GM12892 (cell line): ENCODE data around the gene PCNT. TPM values are rescaled to one million over a fixed set of nuclear protein-coding genes. Genes with fewer than 3 reads are reported as not detected.

Experiments used
- DNase-seq: peaks from one replicate; pipeline ENCODE4 v3.0.0; 2011; ENCODE audit not compliant: insufficient read length
- FAIRE-seq: peaks from 2 replicates; lab custom pipeline; 2011; peaks lifted over from hg19 to GRCh38; lab: Jason Lieb, UNC
- POLR2A ChIP-seq: IDR thresholded peaks from 2 replicates; pipeline ENCODE4 v1.6.1; 2011; ENCODE audit warnings: low read depth, low read length, control low read depth
- POLR2AphosphoS5 ChIP-seq: IDR thresholded peaks from 2 replicates; pipeline ENCODE4 v1.6.1; 2011; ENCODE audit warnings: low read depth, low read length, control low read depth
- TAF1 ChIP-seq: IDR thresholded peaks from 2 replicates; pipeline ENCODE4 v1.6.1; 2011; ENCODE audit warnings: low read depth, mild to moderate bottlenecking, control low read depth, low read length, borderline replicate concordance
- polyA plus RNA-seq: library from polyadenylated mRNA; unstranded; fragments of >200 nt; gene quantifications from one replicate; pipeline ENCODE4 v1.2.1, GENCODE V29; 2012; ENCODE audit warnings: missing spikeins, inconsistent platforms; ENCODE audit not compliant: missing spikeins

The PCNT gene, protein sequence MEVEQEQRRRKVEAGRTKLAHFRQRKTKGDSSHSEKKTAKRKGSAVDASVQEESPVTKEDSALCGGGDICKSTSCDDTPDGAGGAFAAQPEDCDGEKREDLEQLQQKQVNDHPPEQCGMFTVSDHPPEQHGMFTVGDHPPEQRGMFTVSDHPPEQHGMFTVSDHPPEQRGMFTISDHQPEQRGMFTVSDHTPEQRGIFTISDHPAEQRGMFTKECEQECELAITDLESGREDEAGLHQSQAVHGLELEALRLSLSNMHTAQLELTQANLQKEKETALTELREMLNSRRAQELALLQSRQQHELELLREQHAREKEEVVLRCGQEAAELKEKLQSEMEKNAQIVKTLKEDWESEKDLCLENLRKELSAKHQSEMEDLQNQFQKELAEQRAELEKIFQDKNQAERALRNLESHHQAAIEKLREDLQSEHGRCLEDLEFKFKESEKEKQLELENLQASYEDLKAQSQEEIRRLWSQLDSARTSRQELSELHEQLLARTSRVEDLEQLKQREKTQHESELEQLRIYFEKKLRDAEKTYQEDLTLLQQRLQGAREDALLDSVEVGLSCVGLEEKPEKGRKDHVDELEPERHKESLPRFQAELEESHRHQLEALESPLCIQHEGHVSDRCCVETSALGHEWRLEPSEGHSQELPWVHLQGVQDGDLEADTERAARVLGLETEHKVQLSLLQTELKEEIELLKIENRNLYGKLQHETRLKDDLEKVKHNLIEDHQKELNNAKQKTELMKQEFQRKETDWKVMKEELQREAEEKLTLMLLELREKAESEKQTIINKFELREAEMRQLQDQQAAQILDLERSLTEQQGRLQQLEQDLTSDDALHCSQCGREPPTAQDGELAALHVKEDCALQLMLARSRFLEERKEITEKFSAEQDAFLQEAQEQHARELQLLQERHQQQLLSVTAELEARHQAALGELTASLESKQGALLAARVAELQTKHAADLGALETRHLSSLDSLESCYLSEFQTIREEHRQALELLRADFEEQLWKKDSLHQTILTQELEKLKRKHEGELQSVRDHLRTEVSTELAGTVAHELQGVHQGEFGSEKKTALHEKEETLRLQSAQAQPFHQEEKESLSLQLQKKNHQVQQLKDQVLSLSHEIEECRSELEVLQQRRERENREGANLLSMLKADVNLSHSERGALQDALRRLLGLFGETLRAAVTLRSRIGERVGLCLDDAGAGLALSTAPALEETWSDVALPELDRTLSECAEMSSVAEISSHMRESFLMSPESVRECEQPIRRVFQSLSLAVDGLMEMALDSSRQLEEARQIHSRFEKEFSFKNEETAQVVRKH (N-terminal part only)
- polyA plus RNA-seq: 22.6 TPM

DNA sequence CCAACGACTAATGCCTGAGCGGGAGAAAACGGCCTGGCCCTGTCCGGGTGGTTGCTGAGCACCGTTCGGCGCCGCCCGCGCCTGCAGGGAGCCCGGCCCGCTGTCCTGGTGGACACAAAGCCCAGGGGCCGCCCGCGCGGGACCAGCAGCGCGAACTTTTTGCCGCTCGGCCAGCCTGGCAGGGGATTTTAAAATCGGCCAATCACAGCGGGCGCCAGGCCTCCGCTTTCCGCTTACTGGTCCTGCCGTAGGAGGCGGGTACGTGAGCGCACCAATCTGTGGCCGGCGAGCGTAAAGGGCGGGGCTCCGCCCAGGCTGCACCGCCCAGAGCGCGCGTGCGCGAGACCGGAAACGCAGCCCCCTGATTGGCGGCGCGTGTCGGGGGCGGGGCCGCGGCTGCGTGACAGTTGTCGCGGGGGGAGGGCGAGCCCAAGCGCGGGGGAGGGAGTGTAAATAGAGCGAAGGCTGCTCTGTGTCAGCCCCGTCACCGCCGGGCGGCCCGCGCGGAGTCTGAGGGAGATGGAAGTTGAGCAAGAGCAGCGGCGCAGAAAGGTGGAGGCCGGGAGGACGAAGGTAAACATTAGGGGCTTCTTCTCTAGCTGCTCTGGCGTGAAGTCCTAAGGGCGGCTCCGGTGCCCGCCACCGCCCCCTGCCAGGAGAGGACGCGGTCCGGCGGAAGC is at the start of gene PCNT, which contains the start of gene C21orf58:
TSS of gene PCNT (plus strand) at position 447 of the 680 bp plus-strand sequence. CDS start at position 520, 73 bp downstream.
TSS of gene C21orf58 (minus strand) at position 161 of the 680 bp plus-strand sequence. CDS start 1,132 bp downstream, outside the sequence.
- peak; percentile 97 for FAIRE-seq
- peak; percentile 95 for DNase-seq
- peak; percentile 63; the same call in 1 of the 2 replicates for TF ChIP-seq POLR2AphosphoS5
- peak; percentile 77 for TF ChIP-seq POLR2A
- peak; percentile 57; the same call in 1 of the 2 replicates for TF ChIP-seq TAF1

DNA sequence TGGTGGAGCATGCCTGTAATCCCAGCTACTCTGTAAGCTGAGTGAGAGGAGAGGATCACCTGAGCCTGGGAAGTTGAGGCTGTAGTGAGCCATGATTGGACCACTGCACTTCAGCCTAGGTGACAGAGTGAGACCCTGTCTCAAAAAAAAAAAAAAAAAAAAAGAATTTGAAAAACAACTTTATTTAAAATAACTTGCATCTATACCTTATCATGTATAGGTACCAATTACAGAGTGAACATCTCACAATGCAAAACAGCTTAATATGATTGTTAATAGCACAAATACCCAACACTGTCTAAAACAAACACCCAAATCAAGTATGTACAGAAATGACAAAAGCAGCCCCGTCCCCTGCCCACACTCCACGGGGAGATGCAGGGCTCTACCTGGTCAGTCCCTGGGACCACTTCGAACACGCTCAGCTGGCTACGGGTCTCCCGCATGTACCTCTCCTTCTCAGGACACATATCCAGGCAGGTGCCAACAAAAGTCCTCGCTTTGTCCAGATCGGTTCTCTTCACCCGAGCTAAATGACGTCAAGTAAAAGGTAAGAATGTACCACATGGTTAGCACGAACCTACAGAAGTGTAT is 49.1 kb upstream of the PCNT start:
- no peak for TF ChIP-seq POLR2A
- TF ChIP-seq TAF1: no peak
- no peak for TF ChIP-seq POLR2AphosphoS5
- FAIRE-seq: no peak
- DNase-seq: no peak

DNA sequence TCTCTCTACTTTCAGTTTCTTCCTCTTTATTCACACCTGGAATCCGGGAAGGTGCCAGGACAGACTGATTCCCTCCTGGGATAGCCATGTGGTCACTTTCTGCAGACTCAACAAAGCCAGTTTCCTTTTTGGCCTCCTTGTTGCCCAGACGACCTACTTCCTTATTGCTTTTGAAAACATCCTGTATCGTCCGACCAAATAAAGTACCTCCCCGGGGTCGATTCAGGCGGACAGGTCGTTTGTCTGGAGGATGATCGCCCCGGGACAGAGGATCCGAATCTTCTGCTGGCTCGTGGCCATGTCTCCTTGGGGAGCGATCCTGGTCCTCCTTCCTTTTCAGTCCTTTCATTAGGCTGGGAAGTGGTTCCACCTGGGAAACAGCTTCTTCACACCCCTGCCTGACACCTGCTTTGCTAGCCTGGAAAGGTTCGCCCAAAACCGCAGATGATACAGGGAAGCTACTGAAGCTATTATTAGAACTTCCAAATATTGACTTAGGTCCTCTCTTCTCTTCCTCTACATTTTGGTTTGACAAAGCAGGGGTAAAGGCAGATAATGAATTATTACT is 39.8 kb upstream of the PCNT start:
- DNase-seq: no peak
- no peak for FAIRE-seq
- TF ChIP-seq POLR2A (no peak), POLR2AphosphoS5 (no peak), TAF1 (no peak)

GRCh38 chr21:46284733-46285132 is 39.2 kb upstream of the PCNT start:
- FAIRE-seq: no peak
- TF ChIP-seq TAF1: no peak
- TF ChIP-seq POLR2AphosphoS5: no peak
- TF ChIP-seq POLR2A: no peak
- DNase-seq: no peak

DNA sequence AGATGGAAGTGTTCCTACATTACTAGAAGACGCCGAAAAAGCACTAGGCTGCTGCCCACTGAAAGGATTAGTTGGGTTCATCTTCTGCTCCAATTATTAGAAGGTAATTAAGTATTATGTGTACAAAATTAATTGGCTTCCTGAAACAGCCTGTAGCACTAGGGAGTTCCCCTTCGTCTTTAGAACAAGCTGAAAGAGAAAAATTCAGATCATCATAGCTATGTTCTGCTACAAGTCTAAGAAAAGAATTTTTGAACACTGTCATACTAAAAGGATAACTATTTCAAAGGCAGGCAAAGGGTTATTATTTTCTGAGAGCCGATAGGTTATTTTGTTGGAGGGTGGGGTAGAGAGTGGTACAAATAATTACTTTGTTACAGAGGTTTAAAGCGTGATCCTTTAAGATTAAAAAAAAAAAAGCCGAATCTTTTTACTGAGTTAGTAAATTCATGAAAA is 38.7 kb upstream of the PCNT start, which contains the start of gene MCM3AP:
TSS of gene MCM3AP (minus strand) at position 406 of the 456 bp plus-strand sequence. CDS start at position 81, 325 bp downstream.
- FAIRE-seq (no peak), DNase-seq (no peak)
- TF ChIP-seq POLR2AphosphoS5: no peak
- no peak for TF ChIP-seq TAF1
- no peak for TF ChIP-seq POLR2A

- DNase-seq (peak; percentile 91), FAIRE-seq (peak; percentile 88)
- TF ChIP-seq POLR2AphosphoS5: peak; percentile 87
- peak; percentile 87 for TF ChIP-seq TAF1
- TF ChIP-seq POLR2A: peak; percentile 91
Observed at GRCh38 chr21:46285761-46286647, 38.0 kb upstream of the PCNT start, which contains the start of gene YBEY. YBEY (plus strand) TSS chr21:46286342; CDS start chr21:46286914, 572 bp downstream.

DNA sequence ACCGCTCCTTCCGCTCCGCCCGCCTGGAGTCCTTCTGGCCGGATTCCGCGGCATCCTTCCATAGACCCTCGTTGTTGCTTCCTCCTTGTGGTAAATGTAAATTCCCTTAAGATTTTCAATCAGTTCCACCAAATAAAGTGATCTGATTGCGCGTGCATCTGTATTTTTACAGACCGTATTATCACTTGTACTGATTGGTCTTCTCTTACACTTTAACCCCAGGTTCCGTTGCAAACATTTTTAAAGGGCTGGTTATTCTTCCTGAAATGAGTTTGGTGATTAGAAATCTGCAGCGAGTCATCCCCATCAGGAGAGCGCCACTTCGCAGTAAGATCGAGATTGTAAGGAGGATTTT is 37.3 kb upstream of the PCNT start:
- FAIRE-seq (no peak), DNase-seq (no peak)
- TF ChIP-seq TAF1: no peak
- no peak for TF ChIP-seq POLR2AphosphoS5
- TF ChIP-seq POLR2A: no peak

DNA sequence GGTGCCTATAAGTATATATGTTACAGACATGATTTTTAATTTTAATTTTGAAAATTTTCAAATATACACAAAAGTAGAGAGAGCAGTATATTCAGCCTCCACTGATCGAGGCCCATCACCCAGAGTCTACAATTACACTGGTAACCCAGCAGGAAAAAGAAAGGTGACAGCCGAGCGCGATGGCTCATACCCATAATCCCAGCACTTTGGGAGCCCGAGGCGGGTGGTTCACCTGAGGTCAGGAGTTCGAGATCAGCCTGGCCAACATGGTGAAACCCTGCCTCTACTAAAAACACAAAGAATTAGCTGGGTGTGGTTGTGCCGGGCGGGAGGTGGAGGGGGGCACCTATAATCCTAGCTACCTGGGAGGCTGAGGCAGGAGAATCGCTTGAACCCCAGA is 36.4 kb upstream of the PCNT start:
- FAIRE-seq (no peak), DNase-seq (no peak)
- TF ChIP-seq POLR2AphosphoS5: no peak
- TF ChIP-seq POLR2A: no peak
- no peak for TF ChIP-seq TAF1

DNA sequence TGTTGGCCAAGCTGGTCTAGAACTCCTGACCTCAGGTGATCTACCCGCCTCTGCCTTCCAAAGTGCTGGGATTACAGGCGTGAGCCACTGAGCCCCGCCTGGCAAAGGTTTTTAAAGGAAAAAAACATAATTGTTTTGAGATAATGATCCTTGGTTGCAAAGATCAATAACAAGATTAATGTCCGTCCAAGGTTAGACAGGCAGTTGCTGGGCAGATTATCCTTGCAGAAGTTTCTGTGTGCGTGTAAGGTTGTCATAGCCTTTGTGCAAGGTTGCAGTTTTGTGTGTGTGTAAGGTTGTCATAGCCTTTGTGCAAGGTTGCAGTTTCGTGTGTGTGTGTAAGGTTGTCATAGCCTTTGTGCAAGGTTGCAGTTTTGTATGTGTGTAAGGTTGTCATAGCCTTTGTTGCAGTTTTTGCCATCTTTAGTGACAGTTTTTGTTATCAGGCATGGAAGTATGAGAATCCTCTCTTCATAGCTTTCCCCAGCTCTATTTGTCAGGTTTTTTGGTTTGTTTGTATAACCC is 34.2 kb upstream of the PCNT start:
- peak; percentile 27 for FAIRE-seq
- DNase-seq: no peak
- no peak for TF ChIP-seq POLR2A
- TF ChIP-seq POLR2AphosphoS5: no peak
- TF ChIP-seq TAF1: no peak
